ENCODE results near the gene KCNC2.
"Not testable (repeated sequence)": the region's sequence is repeated elsewhere in the genome, so short reads cannot be mapped to it uniquely, and the experiment has no call there.

- not testable (repeated sequence) for TF ChIP-seq CTCF (IDR thresholded peaks at IDR 0.05); ZFX (IDR thresholded peaks at IDR 0.05; ENCODE audit: borderline replicate concordance)
Measured at GRCh38 chr12:75185881-75186280, 23.8 kb downstream of the KCNC2 start.
